Activated naive CD8-positive, alpha-beta T cell treated with anti-CD3 and anti-CD28 coated beads for 36 hours (primary cell): Measurements from ENCODE around the gene IPO8. TPM values are rescaled to one million over a fixed set of nuclear protein-coding genes. Genes with fewer than 3 reads are reported as not detected.
A peak's percentile ranks its signal among the peaks of the same experiment; 100 is the strongest.

ENCODE experiments used
- DNase-seq: peaks from one replicate; pipeline ENCODE4 v3.0.0; 2021
- H3K27ac Mint-ChIP-seq: one replicate; pipeline ENCODE4 v1.8.0; 2022; ENCODE audit warnings: mild to moderate bottlenecking, moderate library complexity, mixed read lengths
- H3K27me3 Mint-ChIP-seq: one replicate; pipeline ENCODE4 v1.8.0; 2022; ENCODE audit warnings: mild to moderate bottlenecking, mixed read lengths
- H3K36me3 Mint-ChIP-seq: one replicate; pipeline ENCODE4 v1.8.0; 2021; ENCODE audit warnings: mild to moderate bottlenecking, mixed read lengths
- H3K4me1 Mint-ChIP-seq: one replicate; pipeline ENCODE4 v1.8.0; 2021; ENCODE audit warnings: mixed read lengths
- H3K4me3 Mint-ChIP-seq: one replicate; pipeline ENCODE4 v1.8.0; 2022; ENCODE audit warnings: mild to moderate bottlenecking, moderate library complexity, mixed read lengths
- H3K9me3 Mint-ChIP-seq: one replicate; pipeline ENCODE4 v1.8.0; 2022; ENCODE audit warnings: mixed read lengths
- total RNA-seq, 2 experiments: library from RNA; stranded (reverse); gene quantifications; one replicate each; pipeline ENCODE4 v1.2.3, GENCODE V29; 2021

IPO8 gene
- total RNA-seq, 2 experiments from 2014 or later = 45.3 to 45.7 TPM

- H3K36me3 Mint-ChIP-seq = no peaks in the 10 kb centered on the region
- H3K27me3 Mint-ChIP-seq = peaks cover 2% of the 10 kb centered on the region
- no peak overlapping the region for H3K27ac Mint-ChIP-seq
- no peak overlapping the region for H3K4me3 Mint-ChIP-seq
- peaks cover 23% of the 10 kb centered on the region for H3K4me1 Mint-ChIP-seq
- DNase-seq = no peak
- no peaks in the 10 kb centered on the region for H3K9me3 Mint-ChIP-seq
Observed at GRCh38 chr12:30696943-30697342, 1.3 kb upstream of the IPO8 start.

- Mint-ChIP-seq H3K9me3 (no peaks in the 10 kb centered on the region), H3K27me3 (peaks cover 2% of the 10 kb centered on the region), H3K36me3 (no peaks in the 10 kb centered on the region), H3K4me1 (peaks cover 25% of the 10 kb centered on the region), H3K4me3 (peak overlapping the region; percentile 88), H3K27ac (peak overlapping the region; percentile 93)
- no peak for DNase-seq
Observed at GRCh38 chr12:30696486-30696885, 817 bp upstream of the IPO8 start.

GRCh38 chr12:30696103-30696408, 387 bp upstream of the IPO8 start:
- DNase-seq = no peak
- peak overlapping the region; percentile 93 for H3K27ac Mint-ChIP-seq
- peaks cover 2% of the 10 kb centered on the region for H3K27me3 Mint-ChIP-seq
- peaks cover 30% of the 10 kb centered on the region for H3K4me1 Mint-ChIP-seq
- H3K4me3 Mint-ChIP-seq = peak overlapping the region; percentile 88
- H3K9me3 Mint-ChIP-seq = no peaks in the 10 kb centered on the region
- peaks cover 3% of the 10 kb centered on the region for H3K36me3 Mint-ChIP-seq

DNA sequence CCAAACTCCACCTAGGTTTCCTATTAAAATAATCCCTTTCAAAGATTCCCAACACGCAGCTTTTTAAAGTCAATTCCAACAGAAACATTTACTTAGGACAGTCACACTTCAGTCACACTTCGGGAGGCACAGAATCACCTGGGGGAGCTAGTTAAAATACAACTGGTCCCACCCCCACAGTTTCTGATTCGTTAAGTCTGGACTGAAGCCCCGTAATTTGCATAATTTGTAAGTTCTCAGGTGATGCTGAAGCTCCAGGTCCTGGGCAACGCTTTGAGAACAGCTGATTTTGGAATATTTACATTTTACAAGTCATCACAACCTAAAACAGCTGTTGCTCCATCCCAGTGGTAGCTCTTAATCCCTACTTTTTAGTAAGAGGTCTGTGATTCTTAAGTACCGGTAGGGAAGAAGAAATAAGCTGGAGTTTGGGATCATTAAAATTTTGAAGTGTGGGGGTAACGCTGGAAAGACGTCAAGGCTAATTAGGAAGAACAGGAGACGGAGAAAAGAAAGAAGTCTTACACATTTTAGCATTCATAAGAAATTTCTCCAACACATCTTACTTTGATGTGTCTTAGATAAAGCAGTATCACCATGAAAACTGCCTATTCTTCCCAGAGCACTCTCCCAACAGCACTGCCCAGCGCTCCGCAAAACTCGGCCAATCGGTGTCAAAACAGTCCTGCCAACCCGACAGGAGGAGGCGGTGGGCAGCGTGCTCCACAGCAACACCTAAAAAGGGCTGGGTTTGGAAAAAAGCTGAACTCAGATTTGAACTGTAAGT, 1.1 kb downstream of the IPO8 start:
- Mint-ChIP-seq H3K27me3 (peaks cover 2% of the 10 kb centered on the region), H3K4me3 (peak overlapping the region; percentile 88), H3K36me3 (peaks cover 7% of the 10 kb centered on the region), H3K4me1 (peaks cover 31% of the 10 kb centered on the region), H3K9me3 (no peaks in the 10 kb centered on the region), H3K27ac (peak overlapping the region; percentile 80)
- DNase-seq = peak; percentile 6

GRCh38 chr12:30692470-30692869, 3.2 kb downstream of the IPO8 start:
- no peaks in the 10 kb centered on the region for H3K9me3 Mint-ChIP-seq
- H3K36me3 Mint-ChIP-seq = peaks cover 7% of the 10 kb centered on the region
- H3K27ac Mint-ChIP-seq = no peak overlapping the region
- no peak for DNase-seq
- H3K4me1 Mint-ChIP-seq = peaks cover 34% of the 10 kb centered on the region
- no peaks in the 10 kb centered on the region for H3K27me3 Mint-ChIP-seq
- no peak overlapping the region for H3K4me3 Mint-ChIP-seq

DNA sequence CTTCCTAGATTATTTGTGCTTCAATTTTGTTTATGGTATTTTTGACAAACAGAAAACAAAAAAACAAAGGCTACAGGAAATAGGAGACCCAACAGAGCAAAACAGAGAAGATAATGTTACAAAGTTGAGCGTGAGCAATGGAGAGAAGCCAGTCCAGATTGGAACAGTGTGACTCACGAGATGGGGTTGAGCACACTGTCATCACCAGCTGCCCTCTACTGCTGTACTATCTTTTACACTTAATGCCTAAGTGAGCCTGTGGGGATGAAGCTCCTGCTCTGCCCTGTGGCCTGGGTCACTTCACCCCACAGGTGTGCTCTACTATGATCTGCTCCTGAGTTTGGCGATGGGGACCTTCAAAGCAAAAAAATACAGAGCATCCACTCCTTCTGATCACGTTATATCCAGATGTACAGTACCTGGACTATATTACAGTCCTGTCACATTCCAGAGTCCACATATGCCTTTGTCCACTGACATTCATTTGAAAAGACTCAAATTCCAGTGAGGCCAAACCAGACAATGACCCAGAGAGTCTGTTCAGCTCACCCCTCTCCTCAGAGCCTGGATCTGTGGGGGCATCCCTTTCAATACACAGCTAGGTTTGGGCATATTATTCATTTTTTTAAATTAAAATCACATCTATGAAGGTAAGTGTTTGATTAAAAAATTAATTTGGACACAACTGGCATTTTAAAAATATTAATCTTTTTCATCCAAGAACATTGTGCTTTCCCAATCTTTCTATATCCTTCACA, 4.4 kb downstream of the IPO8 start:
- no peak overlapping the region for H3K27ac Mint-ChIP-seq
- H3K4me3 Mint-ChIP-seq = no peak overlapping the region
- no peaks in the 10 kb centered on the region for H3K9me3 Mint-ChIP-seq
- H3K27me3 Mint-ChIP-seq = no peaks in the 10 kb centered on the region
- no peak for DNase-seq
- peaks cover 7% of the 10 kb centered on the region for H3K36me3 Mint-ChIP-seq
- peaks cover 36% of the 10 kb centered on the region for H3K4me1 Mint-ChIP-seq

- Mint-ChIP-seq H3K27ac (no peak overlapping the region), H3K4me1 (peaks cover 20% of the 10 kb centered on the region), H3K9me3 (no peaks in the 10 kb centered on the region), H3K27me3 (no peaks in the 10 kb centered on the region), H3K36me3 (peaks cover 7% of the 10 kb centered on the region), H3K4me3 (no peak overlapping the region)
- no peak for DNase-seq
Observed at GRCh38 chr12:30687265-30687986, 8.2 kb downstream of the IPO8 start.

GRCh38 chr12:30679241-30679640, 16.4 kb downstream of the IPO8 start:
- no peaks in the 10 kb centered on the region for H3K9me3 Mint-ChIP-seq
- no peak overlapping the region for H3K27ac Mint-ChIP-seq
- DNase-seq = no peak
- peaks cover 20% of the 10 kb centered on the region for H3K36me3 Mint-ChIP-seq
- peaks cover 4% of the 10 kb centered on the region for H3K4me1 Mint-ChIP-seq
- no peak overlapping the region for H3K4me3 Mint-ChIP-seq
- no peaks in the 10 kb centered on the region for H3K27me3 Mint-ChIP-seq

DNA sequence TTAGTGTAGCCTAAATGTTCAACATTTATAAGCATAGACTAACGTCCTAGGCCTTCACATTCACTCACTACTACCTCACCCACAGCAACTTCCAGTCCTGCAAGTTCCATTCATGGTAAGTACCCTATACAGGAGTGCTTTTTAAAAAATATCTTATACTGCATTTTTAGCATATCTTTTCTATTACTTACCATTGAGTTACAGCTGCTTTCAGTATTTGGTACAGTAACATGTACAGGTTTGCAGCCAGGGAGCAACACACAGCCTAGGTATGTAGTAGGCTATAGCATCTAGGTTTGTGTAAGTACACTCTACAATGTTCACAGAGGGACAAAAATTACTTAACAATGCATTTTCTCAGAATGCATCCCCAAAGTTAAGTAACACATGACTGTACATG, 17.4 kb downstream of the IPO8 start:
- H3K4me1 Mint-ChIP-seq = peaks cover 2% of the 10 kb centered on the region
- no peak for DNase-seq
- H3K36me3 Mint-ChIP-seq = peaks cover 20% of the 10 kb centered on the region
- no peaks in the 10 kb centered on the region for H3K9me3 Mint-ChIP-seq
- H3K4me3 Mint-ChIP-seq = no peak overlapping the region
- H3K27me3 Mint-ChIP-seq = no peaks in the 10 kb centered on the region
- no peak overlapping the region for H3K27ac Mint-ChIP-seq

DNA sequence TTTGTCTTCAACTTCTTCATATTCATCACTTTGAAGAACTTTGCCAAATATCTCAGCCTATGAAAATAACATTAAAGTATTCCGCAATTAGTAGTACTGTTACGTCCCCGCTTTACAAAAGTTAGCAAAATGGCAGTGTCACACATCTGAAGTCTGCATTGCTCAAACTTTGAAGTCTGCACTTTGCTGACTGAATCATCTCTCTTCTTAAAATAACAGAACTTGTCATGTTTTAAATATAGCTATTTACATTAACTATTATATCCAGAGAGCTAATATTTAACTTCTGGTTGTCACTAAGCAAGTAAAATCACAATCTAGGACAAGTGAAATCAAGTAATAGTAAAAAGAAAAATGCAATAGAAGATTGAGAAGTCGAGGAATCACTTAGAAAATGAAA, 34.5 kb downstream of the IPO8 start:
- Mint-ChIP-seq H3K36me3 (peaks cover 10% of the 10 kb centered on the region), H3K27ac (no peak overlapping the region), H3K4me3 (no peak overlapping the region), H3K4me1 (no peaks in the 10 kb centered on the region), H3K9me3 (no peaks in the 10 kb centered on the region), H3K27me3 (no peaks in the 10 kb centered on the region)
- no peak for DNase-seq

DNA sequence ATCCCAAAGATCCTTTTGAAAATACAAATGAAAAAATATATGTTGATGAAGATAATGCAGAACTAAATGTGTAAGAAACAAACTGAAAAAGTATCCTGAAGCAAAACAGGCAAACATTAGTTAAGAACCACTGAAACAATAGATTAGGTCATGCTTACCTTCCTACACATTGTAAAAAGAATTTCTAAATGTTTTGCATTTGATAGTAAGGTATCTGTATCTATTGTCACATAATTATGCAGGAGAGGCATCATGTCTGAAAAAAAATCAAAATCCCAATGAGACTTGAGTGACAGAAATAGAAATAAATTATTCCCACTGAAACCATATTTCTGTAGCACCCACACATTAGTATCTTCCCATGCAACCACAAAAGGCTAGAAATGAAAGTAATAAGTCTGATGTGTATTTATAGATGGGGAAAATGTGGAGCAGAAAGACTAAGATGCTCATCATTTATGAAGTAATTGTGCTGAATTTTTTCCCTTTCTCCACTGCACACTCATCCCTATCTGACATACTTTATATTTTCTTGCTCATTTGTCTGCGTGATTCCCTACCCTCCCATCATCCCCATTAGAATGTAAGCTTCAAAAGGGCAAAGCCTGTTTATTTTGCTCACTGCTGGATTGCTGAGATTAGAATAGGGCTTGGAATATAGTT, 43.5 kb downstream of the IPO8 start:
- Mint-ChIP-seq H3K27me3 (no peaks in the 10 kb centered on the region), H3K4me3 (no peak overlapping the region), H3K9me3 (no peaks in the 10 kb centered on the region), H3K27ac (no peak overlapping the region), H3K36me3 (peaks cover 27% of the 10 kb centered on the region), H3K4me1 (peaks cover 22% of the 10 kb centered on the region)
- DNase-seq = no peak

- Mint-ChIP-seq H3K36me3 (peaks cover 31% of the 10 kb centered on the region), H3K4me3 (no peak overlapping the region), H3K4me1 (peaks cover 12% of the 10 kb centered on the region), H3K27me3 (no peaks in the 10 kb centered on the region), H3K27ac (no peak overlapping the region), H3K9me3 (no peaks in the 10 kb centered on the region)
- no peak for DNase-seq
Observed at GRCh38 chr12:30646821-30647220, 48.8 kb downstream of the IPO8 start.

- no peaks in the 10 kb centered on the region for H3K9me3 Mint-ChIP-seq
- no peak overlapping the region for H3K4me3 Mint-ChIP-seq
- H3K36me3 Mint-ChIP-seq = peaks cover 25% of the 10 kb centered on the region
- DNase-seq = no peak
- H3K27me3 Mint-ChIP-seq = no peaks in the 10 kb centered on the region
- no peak overlapping the region for H3K27ac Mint-ChIP-seq
- peaks cover 6% of the 10 kb centered on the region for H3K4me1 Mint-ChIP-seq
Observed at GRCh38 chr12:30643366-30643765, 52.3 kb downstream of the IPO8 start.

- no peak for DNase-seq
- Mint-ChIP-seq H3K4me1 (peaks cover 1% of the 10 kb centered on the region), H3K9me3 (no peaks in the 10 kb centered on the region), H3K4me3 (no peak overlapping the region), H3K36me3 (peaks cover 16% of the 10 kb centered on the region), H3K27ac (no peak overlapping the region), H3K27me3 (no peaks in the 10 kb centered on the region)
Observed at GRCh38 chr12:30640392-30640791, 55.3 kb downstream of the IPO8 start.

GRCh38 chr12:30635385-30635784, 60.3 kb downstream of the IPO8 start:
- Mint-ChIP-seq H3K4me3 (no peak overlapping the region), H3K27me3 (no peaks in the 10 kb centered on the region), H3K4me1 (no peaks in the 10 kb centered on the region), H3K36me3 (peaks cover 22% of the 10 kb centered on the region), H3K9me3 (no peaks in the 10 kb centered on the region), H3K27ac (no peak overlapping the region)
- no peak for DNase-seq
